Karpas-422 (cell line): ENCODE results near the gene PELI2. TPM values are rescaled to one million over a fixed set of nuclear protein-coding genes. Genes with fewer than 3 reads are reported as not detected.

Source experiments
- DNase-seq: peaks from one replicate; pipeline ENCODE4 v3.0.0-alpha.2; 2015
- H2AFZ ChIP-seq: fragments of 200-600 bp; sonication (generic); 2 replicates; pipeline ENCODE4 v1.6.1; 2014; ENCODE audit warnings: antibody characterized with exemption, low read length, mixed read lengths
- H3K27ac ChIP-seq: fragments of 200-600 bp; sonication (generic); 2 replicates; pipeline ENCODE4 v1.5.1; 2014; ENCODE audit warnings: mild to moderate bottlenecking, low read length, moderate library complexity
- H3K27me3 ChIP-seq: fragments of 200-600 bp; sonication (generic); 2 replicates; pipeline ENCODE4 v1.6.1; 2014; ENCODE audit warnings: low read length, mixed read lengths
- H3K36me3 ChIP-seq: fragments of 200-600 bp; sonication (generic); 2 replicates; pipeline ENCODE4 v1.6.1; 2014; ENCODE audit warnings: low read length, mixed read lengths; ENCODE audit not compliant: insufficient read depth
- H3K4me1 ChIP-seq: fragments of 200-600 bp; sonication (generic); 2 replicates; pipeline ENCODE4 v1.6.1; 2014; ENCODE audit warnings: mild to moderate bottlenecking, low read length, mixed read lengths
- H3K4me2 ChIP-seq: fragments of 200-600 bp; sonication (generic); 2 replicates; pipeline ENCODE4 v1.6.1; 2014; ENCODE audit warnings: low read length, low read depth, mild to moderate bottlenecking; ENCODE audit not compliant: poor library complexity, severe bottlenecking
- H3K4me3 ChIP-seq: fragments of 200-600 bp; sonication (generic); 2 replicates; pipeline ENCODE4 v1.5.1; 2014; ENCODE audit warnings: mild to moderate bottlenecking, antibody characterized with exemption, low read length, mixed read lengths
- H3K79me2 ChIP-seq: fragments of 200-600 bp; sonication (generic); 2 replicates; pipeline ENCODE4 v1.6.1; 2014; ENCODE audit warnings: mild to moderate bottlenecking, low read length, mixed read lengths
- H3K9ac ChIP-seq: fragments of 200-600 bp; sonication (generic); 2 replicates; pipeline ENCODE4 v1.6.0; 2014; ENCODE audit warnings: low read length
- H3K9me2 ChIP-seq: fragments of 200-600 bp; sonication (generic), shearing (Covaris generic); replicated peaks from 2 replicates; pipeline ENCODE4 v1.6.0; 2014; ENCODE audit warnings: mild to moderate bottlenecking, low read length, moderate library complexity; ENCODE audit not compliant: insufficient read depth
- H3K9me3 ChIP-seq: fragments of 300-700, 200-600 bp; sonication (generic); 2 replicates; pipeline ENCODE4 v1.6.1; 2014; ENCODE audit warnings: low read length, mixed read lengths
- H4K20me1 ChIP-seq: fragments of 200-600 bp; sonication (generic); 2 replicates; pipeline ENCODE4 v1.6.1; 2014; ENCODE audit warnings: mild to moderate bottlenecking, antibody characterized with exemption, low read length, low read depth; ENCODE audit not compliant: insufficient read depth
- total RNA-seq: library from RNA; depleted of rRNA; stranded (reverse); fragments of >200 nt; shearing (Covaris generic); gene quantifications from 2 replicates; pipeline ENCODE4 v1.2.3, GENCODE V29; 2014; ENCODE audit warnings: low replicate concordance

The PELI2 gene
- total RNA-seq, 1 experiment from 2014 or later, result 0.30 TPM

DNA sequence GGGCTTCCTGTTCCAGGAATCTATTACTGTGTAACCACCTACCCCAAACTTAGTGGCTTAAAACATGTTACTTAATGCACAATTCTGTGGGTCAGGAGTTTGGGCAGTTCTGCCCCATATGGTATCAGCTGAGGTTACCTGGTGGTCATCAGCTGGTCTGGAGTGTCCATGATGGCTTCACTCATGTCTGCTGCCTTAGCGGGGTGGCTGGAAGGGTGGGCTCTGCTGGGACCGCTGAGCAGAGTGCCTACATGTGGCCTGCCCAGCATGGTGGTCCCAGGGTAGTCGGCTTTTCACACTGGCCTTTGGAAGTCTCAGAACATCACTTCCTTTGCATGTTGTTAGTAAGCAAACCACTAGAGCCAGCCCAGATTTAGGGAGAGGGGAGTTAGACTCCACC is 53.9 kb downstream of the PELI2 start:
- Histone ChIP-seq H3K4me3 (no peak overlapping the region), H3K36me3 (no peaks in the 10 kb centered on the region), H4K20me1 (no peaks in the 10 kb centered on the region), H3K27me3 (no peaks in the 10 kb centered on the region), H2AFZ (no peak overlapping the region), H3K79me2 (no peaks in the 10 kb centered on the region), H3K9me2 (no peaks in the 10 kb centered on the region), H3K4me1 (no peaks in the 10 kb centered on the region), H3K4me2 (no peak overlapping the region), H3K27ac (no peak overlapping the region), H3K9ac (no peak overlapping the region), H3K9me3 (no peaks in the 10 kb centered on the region)
- DNase-seq, result no peak

DNA sequence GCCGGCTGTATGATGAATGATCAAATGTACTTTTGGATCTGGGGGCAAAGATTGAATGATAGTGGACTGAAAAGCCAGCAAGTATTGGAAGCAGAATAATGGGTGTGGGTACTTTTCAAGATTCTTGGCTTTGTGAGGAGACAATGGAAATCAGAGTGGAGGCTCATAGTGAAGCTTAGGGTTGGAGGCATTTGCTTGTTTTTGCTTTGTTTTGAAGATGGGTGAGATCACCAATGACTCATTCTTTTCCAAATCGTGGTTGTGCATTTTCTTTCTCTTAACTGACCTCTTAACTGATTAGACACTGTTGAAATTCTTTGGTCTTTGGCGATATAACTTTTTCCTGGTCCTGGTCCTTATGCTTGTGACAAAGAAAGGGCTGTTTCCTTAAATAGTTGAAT is 54.4 kb downstream of the PELI2 start:
- H4K20me1 ChIP-seq, result no peaks in the 10 kb centered on the region

DNA sequence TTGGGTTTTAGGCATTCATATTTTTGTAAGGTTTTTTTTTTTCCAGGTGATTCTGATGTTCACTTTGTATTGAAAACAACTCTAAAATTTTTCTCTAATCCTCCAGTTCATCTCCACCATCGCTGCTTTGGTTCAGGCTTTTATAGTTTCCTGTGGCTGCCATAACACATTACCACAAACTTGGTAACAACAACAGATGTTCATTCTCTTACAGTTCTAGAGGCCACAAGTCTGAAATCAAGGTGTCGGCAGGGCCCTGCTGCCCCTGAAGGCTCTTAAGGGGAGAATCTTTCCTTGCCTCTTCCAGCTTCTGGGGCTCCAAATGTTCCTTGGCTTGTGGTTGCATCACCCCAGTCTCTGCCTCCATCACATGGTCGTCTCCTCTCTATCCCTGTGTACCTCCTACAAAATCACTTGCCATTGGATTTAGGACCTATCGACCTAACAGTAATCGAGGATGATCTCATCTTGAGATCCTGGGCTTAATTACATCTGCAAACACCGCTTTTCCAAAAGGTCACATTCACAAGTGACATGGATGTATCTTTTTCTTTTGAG is 55.2 kb downstream of the PELI2 start:
- Histone ChIP-seq H3K9me2 (no peaks in the 10 kb centered on the region), H3K79me2 (no peaks in the 10 kb centered on the region), H3K4me2 (no peak overlapping the region), H3K4me3 (no peak overlapping the region), H4K20me1 (no peaks in the 10 kb centered on the region), H2AFZ (no peak overlapping the region), H3K9me3 (no peaks in the 10 kb centered on the region), H3K27ac (no peak overlapping the region), H3K36me3 (no peaks in the 10 kb centered on the region), H3K9ac (no peak overlapping the region), H3K4me1 (no peaks in the 10 kb centered on the region), H3K27me3 (no peaks in the 10 kb centered on the region)
- DNase-seq, result no peak

More for the DNA sequence above, 54.4 kb downstream of the PELI2 start:
- no peak overlapping the region for H2AFZ ChIP-seq
- no peak overlapping the region for H3K4me3 ChIP-seq
- H3K9me3 ChIP-seq, result no peaks in the 10 kb centered on the region
- no peak overlapping the region for H3K27ac ChIP-seq
- H3K36me3 ChIP-seq, result no peaks in the 10 kb centered on the region
- H3K9ac ChIP-seq, result no peak overlapping the region
- no peak for DNase-seq
- H3K4me2 ChIP-seq, result no peak overlapping the region
- H3K9me2 ChIP-seq, result no peaks in the 10 kb centered on the region
- H3K27me3 ChIP-seq, result no peaks in the 10 kb centered on the region
- no peaks in the 10 kb centered on the region for H3K79me2 ChIP-seq
- no peaks in the 10 kb centered on the region for H3K4me1 ChIP-seq

DNA sequence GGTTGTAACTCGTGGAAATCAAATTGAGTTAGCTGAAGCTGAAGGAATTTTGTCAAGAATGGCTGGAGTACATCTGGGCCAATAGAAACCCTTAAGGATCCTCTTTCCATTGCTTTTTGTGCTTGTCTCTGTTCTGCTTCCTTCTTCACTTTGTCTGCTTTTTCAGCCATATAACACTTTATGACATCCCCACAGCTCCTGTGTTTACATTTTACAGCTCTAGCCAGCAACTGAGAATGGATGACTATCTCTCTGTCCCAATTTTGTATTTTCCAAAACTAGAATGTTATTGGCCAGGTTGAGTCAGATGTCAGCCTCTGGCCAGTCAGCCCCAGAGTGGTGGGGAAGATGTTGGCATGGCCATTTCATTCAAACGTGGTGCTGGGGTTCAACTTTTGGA is 57.6 kb downstream of the PELI2 start:
- Histone ChIP-seq H3K36me3 (no peaks in the 10 kb centered on the region), H3K9ac (no peak overlapping the region), H3K4me2 (no peak overlapping the region), H2AFZ (no peak overlapping the region), H3K27ac (no peak overlapping the region), H4K20me1 (no peaks in the 10 kb centered on the region), H3K27me3 (no peaks in the 10 kb centered on the region), H3K9me2 (no peaks in the 10 kb centered on the region), H3K9me3 (no peaks in the 10 kb centered on the region), H3K79me2 (no peaks in the 10 kb centered on the region), H3K4me3 (no peak overlapping the region), H3K4me1 (no peaks in the 10 kb centered on the region)
- no peak for DNase-seq

DNA sequence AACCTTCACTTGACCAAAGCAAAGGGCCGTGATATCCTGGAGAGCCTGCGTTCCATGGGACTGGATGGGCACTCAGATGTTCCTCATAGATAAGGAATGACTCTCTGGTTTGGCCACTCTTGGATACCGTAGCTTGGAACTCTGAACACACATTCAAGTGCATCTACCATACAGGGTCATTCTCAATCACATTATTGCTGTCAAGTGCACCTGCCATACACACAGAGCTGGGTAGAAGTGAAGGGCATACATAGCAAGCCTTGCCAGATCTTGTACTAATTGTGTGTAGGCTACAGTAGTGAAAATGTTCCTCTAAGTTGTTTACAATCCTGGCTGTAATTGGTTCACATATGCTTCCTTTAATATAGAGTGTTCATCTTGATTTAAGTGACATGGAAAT is 58.3 kb downstream of the PELI2 start:
- Histone ChIP-seq H3K4me3 (no peak overlapping the region), H2AFZ (no peak overlapping the region), H3K4me1 (no peaks in the 10 kb centered on the region), H3K9ac (no peak overlapping the region), H4K20me1 (no peaks in the 10 kb centered on the region), H3K79me2 (no peaks in the 10 kb centered on the region), H3K9me3 (no peaks in the 10 kb centered on the region), H3K27me3 (no peaks in the 10 kb centered on the region), H3K36me3 (no peaks in the 10 kb centered on the region), H3K9me2 (no peaks in the 10 kb centered on the region), H3K4me2 (no peak overlapping the region), H3K27ac (no peak overlapping the region)
- DNase-seq, result no peak

DNA sequence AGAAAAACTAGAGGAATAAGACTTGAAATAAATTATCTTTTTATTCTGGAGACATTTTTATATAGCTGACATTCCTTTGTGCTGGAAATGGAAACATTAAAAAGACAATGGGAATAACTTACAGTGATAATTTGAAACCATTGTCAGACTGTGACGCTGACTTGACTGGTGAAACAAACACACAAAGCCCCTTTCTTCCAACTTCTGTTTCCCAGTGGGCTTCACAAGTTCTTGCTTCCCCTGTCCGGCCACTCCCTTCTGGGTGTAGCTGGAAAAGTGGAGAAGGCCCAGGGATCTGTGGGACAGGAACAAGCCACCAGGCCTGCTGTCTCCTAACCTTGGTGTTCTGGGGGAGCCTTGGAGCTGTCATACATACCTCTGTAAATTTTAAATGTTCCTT is 58.8 kb downstream of the PELI2 start:
- H3K9me2 ChIP-seq, result no peaks in the 10 kb centered on the region
- no peak overlapping the region for H3K27ac ChIP-seq
- H3K9me3 ChIP-seq, result no peaks in the 10 kb centered on the region
- no peaks in the 10 kb centered on the region for H3K79me2 ChIP-seq
- H3K4me2 ChIP-seq, result no peak overlapping the region
- no peaks in the 10 kb centered on the region for H3K27me3 ChIP-seq
- no peak overlapping the region for H3K4me3 ChIP-seq
- no peaks in the 10 kb centered on the region for H4K20me1 ChIP-seq
- no peaks in the 10 kb centered on the region for H3K36me3 ChIP-seq
- no peak overlapping the region for H3K9ac ChIP-seq
- H2AFZ ChIP-seq, result no peak overlapping the region
- no peak for DNase-seq
- H3K4me1 ChIP-seq, result no peaks in the 10 kb centered on the region

DNA sequence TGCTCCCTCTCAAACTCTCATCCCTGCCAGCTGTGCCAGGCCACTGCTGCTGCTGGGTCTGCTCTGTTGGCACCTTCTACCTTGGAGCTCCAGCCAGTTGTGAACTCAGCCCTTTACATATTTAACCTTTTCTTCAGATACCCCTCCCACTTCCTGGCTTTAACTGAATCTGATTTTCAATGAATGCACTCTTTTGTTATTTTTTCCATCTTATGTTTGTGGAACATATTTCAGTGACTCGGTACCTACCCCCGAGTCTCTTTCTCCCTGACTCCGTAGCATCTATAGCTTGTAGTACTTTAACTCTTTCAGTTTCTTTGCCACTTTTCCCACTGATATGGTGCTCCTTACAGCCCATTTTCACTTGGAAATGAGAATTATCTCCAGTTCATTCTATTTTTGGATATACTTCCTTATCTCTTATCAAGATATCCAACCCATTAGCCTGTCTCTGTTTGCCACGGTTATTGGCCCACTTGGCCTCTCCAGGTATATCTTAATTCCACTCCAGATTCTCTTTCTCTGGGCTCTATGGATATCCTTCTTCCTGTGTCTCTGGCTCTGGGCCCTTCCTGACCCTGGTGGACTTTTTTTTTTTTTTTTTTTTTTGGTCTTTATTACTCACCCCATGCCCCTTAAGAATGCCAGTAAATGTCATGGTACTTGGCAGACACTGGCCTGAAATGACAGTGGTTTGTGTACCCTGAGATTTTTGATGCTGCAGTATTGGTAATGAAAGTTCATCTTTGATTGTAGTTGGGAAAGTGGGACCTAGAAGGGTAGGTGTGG is 62.7 kb downstream of the PELI2 start:
- H3K36me3 ChIP-seq, result no peaks in the 10 kb centered on the region
- no peaks in the 10 kb centered on the region for H3K9me2 ChIP-seq
- no peaks in the 10 kb centered on the region for H3K27me3 ChIP-seq
- no peak overlapping the region for H3K4me3 ChIP-seq
- H4K20me1 ChIP-seq, result no peaks in the 10 kb centered on the region
- H3K4me2 ChIP-seq, result no peak overlapping the region
- H3K27ac ChIP-seq, result no peak overlapping the region
- no peak for DNase-seq
- H2AFZ ChIP-seq, result no peak overlapping the region
- H3K9ac ChIP-seq, result no peak overlapping the region
- H3K79me2 ChIP-seq, result no peaks in the 10 kb centered on the region
- no peaks in the 10 kb centered on the region for H3K4me1 ChIP-seq
- no peaks in the 10 kb centered on the region for H3K9me3 ChIP-seq

DNA sequence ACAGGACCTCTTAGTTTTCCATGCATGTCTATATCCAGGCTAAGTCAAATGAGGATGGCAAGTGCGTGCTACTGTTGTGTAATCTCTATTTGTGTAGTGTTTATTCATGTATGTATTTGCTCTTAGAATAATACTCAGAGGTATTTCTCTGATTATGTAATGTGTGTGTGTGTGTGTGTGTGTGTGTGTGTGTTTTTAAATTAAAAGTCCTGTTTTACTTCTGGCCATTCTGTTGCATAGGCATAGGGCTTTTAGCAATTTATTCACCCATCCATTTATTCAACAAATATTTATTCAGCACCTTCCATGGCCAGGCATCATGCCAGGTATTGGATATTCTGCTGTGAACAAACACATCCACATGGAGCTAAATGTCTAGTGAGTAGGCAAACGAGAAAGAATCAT is 63.5 kb downstream of the PELI2 start:
- Histone ChIP-seq H3K4me2 (no peak overlapping the region), H3K27me3 (no peaks in the 10 kb centered on the region), H3K9me2 (no peaks in the 10 kb centered on the region), H4K20me1 (no peaks in the 10 kb centered on the region), H3K9me3 (no peaks in the 10 kb centered on the region), H3K36me3 (no peaks in the 10 kb centered on the region), H3K4me3 (no peak overlapping the region), H3K79me2 (no peaks in the 10 kb centered on the region), H3K27ac (no peak overlapping the region), H3K9ac (no peak overlapping the region), H2AFZ (no peak overlapping the region), H3K4me1 (no peaks in the 10 kb centered on the region)
- no peak for DNase-seq
